Karpas-422 (cell line): ENCODE measurements around the gene ENC1. TPM values are rescaled to one million over a fixed set of nuclear protein-coding genes. Genes with fewer than 3 reads are reported as not detected.
"Not testable (repeated sequence)": the region's sequence is repeated elsewhere in the genome, so short reads cannot be mapped to it uniquely, and the experiment has no call there.

Experiments
- DNase-seq: peaks from one replicate; pipeline ENCODE4 v3.0.0-alpha.2; 2015
- H2AFZ ChIP-seq: fragments of 200-600 bp; sonication (generic); 2 replicates; pipeline ENCODE4 v1.6.1; 2014; ENCODE audit warnings: antibody characterized with exemption, low read length, mixed read lengths
- H3K27ac ChIP-seq: fragments of 200-600 bp; sonication (generic); 2 replicates; pipeline ENCODE4 v1.5.1; 2014; ENCODE audit warnings: mild to moderate bottlenecking, low read length, moderate library complexity
- H3K27me3 ChIP-seq: fragments of 200-600 bp; sonication (generic); 2 replicates; pipeline ENCODE4 v1.6.1; 2014; ENCODE audit warnings: low read length, mixed read lengths
- H3K36me3 ChIP-seq: fragments of 200-600 bp; sonication (generic); 2 replicates; pipeline ENCODE4 v1.6.1; 2014; ENCODE audit warnings: low read length, mixed read lengths; ENCODE audit not compliant: insufficient read depth
- H3K4me1 ChIP-seq: fragments of 200-600 bp; sonication (generic); 2 replicates; pipeline ENCODE4 v1.6.1; 2014; ENCODE audit warnings: mild to moderate bottlenecking, low read length, mixed read lengths
- H3K4me2 ChIP-seq: fragments of 200-600 bp; sonication (generic); 2 replicates; pipeline ENCODE4 v1.6.1; 2014; ENCODE audit warnings: low read length, low read depth, mild to moderate bottlenecking; ENCODE audit not compliant: poor library complexity, severe bottlenecking
- H3K4me3 ChIP-seq: fragments of 200-600 bp; sonication (generic); 2 replicates; pipeline ENCODE4 v1.5.1; 2014; ENCODE audit warnings: mild to moderate bottlenecking, antibody characterized with exemption, low read length, mixed read lengths
- H3K79me2 ChIP-seq: fragments of 200-600 bp; sonication (generic); 2 replicates; pipeline ENCODE4 v1.6.1; 2014; ENCODE audit warnings: mild to moderate bottlenecking, low read length, mixed read lengths
- H3K9ac ChIP-seq: fragments of 200-600 bp; sonication (generic); 2 replicates; pipeline ENCODE4 v1.6.0; 2014; ENCODE audit warnings: low read length
- H3K9me2 ChIP-seq: fragments of 200-600 bp; sonication (generic), shearing (Covaris generic); replicated peaks from 2 replicates; pipeline ENCODE4 v1.6.0; 2014; ENCODE audit warnings: mild to moderate bottlenecking, low read length, moderate library complexity; ENCODE audit not compliant: insufficient read depth
- H3K9me3 ChIP-seq: fragments of 300-700, 200-600 bp; sonication (generic); 2 replicates; pipeline ENCODE4 v1.6.1; 2014; ENCODE audit warnings: low read length, mixed read lengths
- H4K20me1 ChIP-seq: fragments of 200-600 bp; sonication (generic); 2 replicates; pipeline ENCODE4 v1.6.1; 2014; ENCODE audit warnings: mild to moderate bottlenecking, antibody characterized with exemption, low read length, low read depth; ENCODE audit not compliant: insufficient read depth
- total RNA-seq: library from RNA; depleted of rRNA; stranded (reverse); fragments of >200 nt; shearing (Covaris generic); gene quantifications from 2 replicates; pipeline ENCODE4 v1.2.3, GENCODE V29; 2014; ENCODE audit warnings: low replicate concordance

Gene ENC1
- total RNA-seq, 1 experiment from 2014 or later = 0.15 TPM

GRCh38 chr5:74676466-74676865, 35.9 kb upstream of the ENC1 start:
- not testable (repeated sequence) for H3K4me3 ChIP-seq

DNA sequence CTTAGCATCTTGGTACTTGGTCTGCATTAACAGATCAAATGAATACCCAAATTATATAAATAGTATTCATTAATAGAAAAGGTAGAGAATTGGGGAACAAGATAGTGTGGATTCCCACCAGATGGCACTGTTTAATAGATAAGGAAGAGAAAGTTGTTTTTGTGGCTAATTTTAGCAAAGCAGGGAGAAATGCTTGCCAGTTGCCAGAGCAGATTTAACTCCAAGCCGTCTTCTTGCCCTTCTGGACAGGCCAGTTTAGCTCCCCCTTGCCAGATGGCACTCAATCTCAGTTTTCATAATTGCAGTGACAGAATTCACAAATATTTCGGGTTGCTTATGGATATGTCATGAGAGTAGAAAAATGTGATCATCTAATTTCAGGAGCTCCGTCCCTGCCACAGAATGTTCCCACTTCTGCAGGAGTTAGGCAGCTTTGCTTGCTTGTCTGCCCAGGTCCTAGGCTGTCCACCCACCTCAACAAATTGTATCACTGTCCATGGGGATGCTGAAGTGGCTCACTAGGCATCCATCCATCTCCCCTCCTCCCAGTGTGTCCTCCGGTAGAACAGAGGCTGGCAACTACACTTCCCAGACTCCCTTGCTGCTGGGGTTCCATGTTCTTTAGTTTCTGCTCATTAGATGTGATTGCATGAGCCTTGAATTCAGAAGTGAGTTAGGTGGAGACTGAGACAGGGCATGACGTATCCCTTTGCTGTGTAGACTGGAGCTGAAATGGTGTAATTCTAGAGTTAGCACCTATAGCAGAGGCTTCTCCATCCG, 32.7 kb upstream of the ENC1 start:
- Histone ChIP-seq H3K4me2 (no peak overlapping the region), H4K20me1 (no peaks in the 10 kb centered on the region), H3K9ac (no peak overlapping the region), H3K4me3 (no peak overlapping the region), H2AFZ (no peak overlapping the region), H3K36me3 (no peaks in the 10 kb centered on the region), H3K27ac (no peak overlapping the region), H3K27me3 (no peaks in the 10 kb centered on the region), H3K79me2 (no peaks in the 10 kb centered on the region), H3K9me3 (no peaks in the 10 kb centered on the region), H3K4me1 (no peaks in the 10 kb centered on the region), H3K9me2 (no peaks in the 10 kb centered on the region)
- DNase-seq = peak; percentile 49

More at GRCh38 chr5:74676466-74676865, 35.9 kb upstream of the ENC1 start:
- DNase-seq, H3K27ac ChIP-seq, H3K4me2 ChIP-seq, H3K9me3 ChIP-seq, H3K9me2 ChIP-seq, H3K79me2 ChIP-seq, H4K20me1 ChIP-seq, H2AFZ ChIP-seq, H3K36me3 ChIP-seq, H3K4me1 ChIP-seq, H3K9ac ChIP-seq, H3K27me3 ChIP-seq: not testable (repeated sequence)

- Histone ChIP-seq H4K20me1 (no peaks in the 10 kb centered on the region), H2AFZ (no peak overlapping the region), H3K36me3 (no peaks in the 10 kb centered on the region), H3K4me3 (no peak overlapping the region), H3K79me2 (no peaks in the 10 kb centered on the region), H3K4me2 (no peak overlapping the region), H3K27me3 (no peaks in the 10 kb centered on the region), H3K9ac (no peak overlapping the region), H3K27ac (no peak overlapping the region), H3K9me3 (no peaks in the 10 kb centered on the region), H3K9me2 (no peaks in the 10 kb centered on the region), H3K4me1 (no peaks in the 10 kb centered on the region)
- no peak for DNase-seq
Observed at GRCh38 chr5:74672215-74672877, 31.8 kb upstream of the ENC1 start.

- H3K9ac ChIP-seq = no peak overlapping the region
- H3K4me1 ChIP-seq = no peaks in the 10 kb centered on the region
- no peaks in the 10 kb centered on the region for H3K79me2 ChIP-seq
- no peaks in the 10 kb centered on the region for H3K9me2 ChIP-seq
- no peak overlapping the region for H3K4me3 ChIP-seq
- DNase-seq = no peak
- no peaks in the 10 kb centered on the region for H3K9me3 ChIP-seq
- H4K20me1 ChIP-seq = no peaks in the 10 kb centered on the region
- no peak overlapping the region for H3K27ac ChIP-seq
- H3K4me2 ChIP-seq = no peak overlapping the region
- H3K27me3 ChIP-seq = no peaks in the 10 kb centered on the region
- no peaks in the 10 kb centered on the region for H3K36me3 ChIP-seq
- H2AFZ ChIP-seq = no peak overlapping the region
Observed at GRCh38 chr5:74670396-74671038, 30.0 kb upstream of the ENC1 start.

- H3K27ac ChIP-seq = no peak overlapping the region
- no peak overlapping the region for H3K4me2 ChIP-seq
- H3K9me3 ChIP-seq = no peaks in the 10 kb centered on the region
- no peaks in the 10 kb centered on the region for H3K79me2 ChIP-seq
- DNase-seq = no peak
- H3K4me1 ChIP-seq = no peaks in the 10 kb centered on the region
- no peaks in the 10 kb centered on the region for H3K36me3 ChIP-seq
- no peaks in the 10 kb centered on the region for H3K9me2 ChIP-seq
- no peak overlapping the region for H3K9ac ChIP-seq
- no peak overlapping the region for H3K4me3 ChIP-seq
- H3K27me3 ChIP-seq = no peaks in the 10 kb centered on the region
- H4K20me1 ChIP-seq = no peaks in the 10 kb centered on the region
- no peak overlapping the region for H2AFZ ChIP-seq
Observed at GRCh38 chr5:74669821-74670220, 29.3 kb upstream of the ENC1 start.

- no peak overlapping the region for H3K27ac ChIP-seq
- H3K4me2 ChIP-seq = no peak overlapping the region
- H3K4me1 ChIP-seq = no peaks in the 10 kb centered on the region
- no peaks in the 10 kb centered on the region for H3K27me3 ChIP-seq
- no peak overlapping the region for H3K4me3 ChIP-seq
- DNase-seq = no peak
- no peaks in the 10 kb centered on the region for H3K79me2 ChIP-seq
- no peaks in the 10 kb centered on the region for H3K9me2 ChIP-seq
- H4K20me1 ChIP-seq = no peaks in the 10 kb centered on the region
- H3K9ac ChIP-seq = no peak overlapping the region
- no peak overlapping the region for H2AFZ ChIP-seq
- no peaks in the 10 kb centered on the region for H3K36me3 ChIP-seq
- H3K9me3 ChIP-seq = no peaks in the 10 kb centered on the region
Observed at GRCh38 chr5:74667396-74667795, 26.9 kb upstream of the ENC1 start.

GRCh38 chr5:74665816-74666215, 25.3 kb upstream of the ENC1 start:
- Histone ChIP-seq H3K9ac (no peak overlapping the region), H3K4me3 (no peak overlapping the region), H3K79me2 (no peaks in the 10 kb centered on the region), H3K27ac (no peak overlapping the region), H3K36me3 (no peaks in the 10 kb centered on the region), H3K9me2 (no peaks in the 10 kb centered on the region), H3K4me1 (peaks cover 3% of the 10 kb centered on the region), H4K20me1 (no peaks in the 10 kb centered on the region), H3K4me2 (no peak overlapping the region), H2AFZ (no peak overlapping the region), H3K27me3 (no peaks in the 10 kb centered on the region), H3K9me3 (no peaks in the 10 kb centered on the region)
- no peak for DNase-seq

DNA sequence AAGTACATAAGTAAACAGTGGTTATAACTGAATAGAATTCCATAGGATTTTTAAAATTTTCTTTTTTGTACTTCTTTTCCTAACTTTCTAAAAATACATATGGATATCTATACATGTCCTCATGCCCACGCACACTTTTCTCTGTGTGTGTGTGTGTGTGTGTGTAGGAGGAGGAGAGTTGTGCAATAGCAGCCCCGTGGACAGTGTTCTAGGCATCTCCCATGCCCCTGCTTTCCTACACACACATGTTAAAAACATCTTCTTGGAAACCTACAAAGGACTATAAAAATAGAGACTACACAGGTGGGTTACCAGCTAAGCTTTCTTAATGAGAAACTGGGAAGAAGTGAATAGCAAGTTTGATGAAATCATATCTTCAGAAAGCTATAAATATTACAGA, 24.7 kb upstream of the ENC1 start:
- Histone ChIP-seq H3K9ac (no peak overlapping the region), H3K27ac (no peak overlapping the region), H3K79me2 (no peaks in the 10 kb centered on the region), H3K9me3 (no peaks in the 10 kb centered on the region), H3K4me2 (no peak overlapping the region), H2AFZ (no peak overlapping the region), H3K4me3 (no peak overlapping the region), H3K4me1 (peaks cover 9% of the 10 kb centered on the region), H3K9me2 (no peaks in the 10 kb centered on the region), H3K27me3 (no peaks in the 10 kb centered on the region), H4K20me1 (no peaks in the 10 kb centered on the region), H3K36me3 (no peaks in the 10 kb centered on the region)
- no peak for DNase-seq
